NCI-H2029 (cell line): ENCODE measurements around the gene ICAM2.
"Not testable (repeated sequence)": the region's sequence is repeated elsewhere in the genome, so short reads cannot be mapped to it uniquely, and the experiment has no call there.

Experiments used
- DNase-seq: peaks from one replicate; lab custom pipeline; 2025; lab: John Stamatoyannopoulos, UW

ICAM2 gene

GRCh38 chr17:64009571-64010402 is 10.6 kb downstream of the ICAM2 start:
- DNase-seq, result no peak

- no peak for DNase-seq
These were observed 11.6 kb downstream of the ICAM2 start for GRCh38 chr17:64008830-64009229.

GRCh38 chr17:64008346-64008745 is 12.1 kb downstream of the ICAM2 start:
- no peak for DNase-seq

- DNase-seq, result no peak
These were observed 12.6 kb downstream of the ICAM2 start for GRCh38 chr17:64007838-64008282.

GRCh38 chr17:64007089-64007837 is 13.2 kb downstream of the ICAM2 start:
- not testable (repeated sequence) for DNase-seq

- no peak for DNase-seq
These were observed 13.9 kb downstream of the ICAM2 start for GRCh38 chr17:64006361-64007088.

GRCh38 chr17:64005734-64006167 is 14.7 kb downstream of the ICAM2 start:
- DNase-seq, result peak; percentile 70

GRCh38 chr17:64004903-64005733 is 15.3 kb downstream of the ICAM2 start:
- DNase-seq, result no peak

- no peak for DNase-seq
These were observed 16.1 kb downstream of the ICAM2 start for GRCh38 chr17:64004218-64004770.

- no peak for DNase-seq
These were observed 16.8 kb downstream of the ICAM2 start for GRCh38 chr17:64003526-64004121.

GRCh38 chr17:64002658-64003525 is 17.5 kb downstream of the ICAM2 start:
- DNase-seq, result no peak

GRCh38 chr17:64001763-64002529 is 18.5 kb downstream of the ICAM2 start:
- DNase-seq, result no peak

- no peak for DNase-seq
These were observed 19.3 kb downstream of the ICAM2 start for GRCh38 chr17:64001091-64001579.

GRCh38 chr17:63999680-64000531 is 20.5 kb downstream of the ICAM2 start:
- no peak for DNase-seq

- no peak for DNase-seq
These were observed 21.4 kb downstream of the ICAM2 start for GRCh38 chr17:63998721-63999679.

- peak; percentile 54 for DNase-seq
These were observed 22.2 kb downstream of the ICAM2 start, which contains the start of gene PRR29 for GRCh38 chr17:63998050-63998720. Gene PRR29 (plus strand): TSS chr17:63998351. CDS start chr17:63998365, 14 bp downstream.
